ENCODE measurements around the gene DENND5A.
A peak's percentile ranks its signal among the peaks of the same experiment; 100 is the strongest.

Gene DENND5A

DNA sequence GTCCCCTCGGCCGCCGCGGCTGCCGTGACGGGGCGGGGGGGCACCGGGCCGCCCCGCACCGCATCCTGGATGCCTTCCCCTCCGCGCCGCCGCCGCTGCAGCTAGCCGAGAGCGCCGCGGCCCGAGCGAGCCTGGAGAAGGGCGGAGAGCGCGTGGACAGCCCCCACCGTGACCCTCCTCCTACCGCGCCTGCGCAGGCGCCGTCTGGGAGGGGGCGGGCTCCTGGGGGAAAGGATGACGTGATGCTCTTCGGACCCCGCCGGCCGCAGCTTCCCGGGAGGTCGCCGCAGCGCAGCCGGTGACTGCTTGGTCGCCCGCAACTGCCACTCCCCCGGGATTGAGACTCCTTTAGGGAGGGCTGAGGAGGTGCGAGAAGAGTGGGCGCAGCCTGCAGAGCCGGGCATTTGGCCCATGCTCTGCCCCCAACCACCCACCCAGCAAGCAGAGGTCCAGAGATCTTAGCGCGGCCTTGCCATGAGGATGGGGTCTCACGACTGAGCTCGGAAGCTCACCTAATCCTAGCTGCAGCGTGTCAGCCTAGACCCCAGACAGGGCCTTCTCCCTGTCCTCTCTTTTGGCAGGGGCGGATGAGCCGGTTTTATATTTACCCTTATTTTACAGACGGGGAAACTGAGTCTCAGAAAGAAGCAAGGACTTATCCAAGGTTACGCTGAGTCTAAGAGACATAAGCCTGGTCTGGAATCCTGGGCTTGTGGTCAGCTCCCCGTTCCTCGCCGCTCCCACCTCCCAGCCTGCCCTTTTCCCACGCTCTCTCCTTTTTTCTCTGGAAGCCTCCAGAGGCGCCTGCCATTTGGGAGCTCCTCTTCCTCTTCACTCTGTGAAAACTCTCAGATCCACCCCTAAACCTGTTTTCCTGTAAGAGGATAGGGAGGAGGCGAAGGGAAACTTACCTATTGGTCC lies at the start of gene DENND5A:
TSS of gene DENND5A (minus strand) at position 140 of the 921 bp plus-strand sequence. CDS start 281 bp downstream, outside the sequence.
- DNase-seq: peak; percentile 88

DNA sequence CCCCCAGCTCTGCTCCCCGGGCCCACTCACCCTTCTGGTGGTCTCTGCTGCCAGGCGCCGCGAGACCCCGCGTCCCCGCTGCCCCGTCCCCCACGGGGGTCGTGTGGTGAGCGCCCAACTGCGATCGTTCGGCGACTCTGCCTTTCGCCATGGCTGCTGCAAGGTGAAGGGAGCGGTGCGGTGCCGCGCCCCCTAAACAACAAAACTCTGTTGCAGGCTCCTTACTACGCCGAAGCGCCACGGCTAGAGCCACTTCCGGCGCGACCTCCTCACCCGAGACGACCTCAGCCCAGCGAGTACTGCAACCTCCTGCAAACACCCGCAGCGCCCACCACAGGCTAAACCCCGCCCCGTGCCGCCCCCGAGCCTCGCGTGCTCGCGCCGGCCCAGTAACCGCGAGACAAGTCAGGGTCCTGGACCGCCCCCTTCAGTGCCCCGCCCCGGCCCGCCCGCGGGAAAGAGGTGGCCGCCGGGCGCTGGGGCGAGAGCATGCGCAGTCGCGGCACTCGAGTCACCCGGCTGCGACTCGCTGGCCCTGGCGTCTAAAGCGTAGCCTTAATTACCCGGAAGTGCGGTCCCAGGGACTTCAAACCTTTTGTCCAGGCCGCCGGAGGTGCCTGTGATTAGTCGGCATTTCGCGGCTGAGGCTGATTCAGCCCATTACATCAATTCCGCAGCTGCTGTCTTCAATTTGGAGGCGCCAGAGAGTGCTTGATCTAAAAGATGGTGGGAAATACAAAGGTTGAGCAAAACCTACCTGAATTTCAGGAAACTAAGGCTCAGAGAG lies 49.3 kb upstream of the DENND5A start, which contains the start of gene TMEM41B:
TSS of gene TMEM41B (minus strand) at position 303 of the 787 bp plus-strand sequence. CDS start at position 151, 152 bp downstream.
- peak; percentile 99 for DNase-seq

DNA sequence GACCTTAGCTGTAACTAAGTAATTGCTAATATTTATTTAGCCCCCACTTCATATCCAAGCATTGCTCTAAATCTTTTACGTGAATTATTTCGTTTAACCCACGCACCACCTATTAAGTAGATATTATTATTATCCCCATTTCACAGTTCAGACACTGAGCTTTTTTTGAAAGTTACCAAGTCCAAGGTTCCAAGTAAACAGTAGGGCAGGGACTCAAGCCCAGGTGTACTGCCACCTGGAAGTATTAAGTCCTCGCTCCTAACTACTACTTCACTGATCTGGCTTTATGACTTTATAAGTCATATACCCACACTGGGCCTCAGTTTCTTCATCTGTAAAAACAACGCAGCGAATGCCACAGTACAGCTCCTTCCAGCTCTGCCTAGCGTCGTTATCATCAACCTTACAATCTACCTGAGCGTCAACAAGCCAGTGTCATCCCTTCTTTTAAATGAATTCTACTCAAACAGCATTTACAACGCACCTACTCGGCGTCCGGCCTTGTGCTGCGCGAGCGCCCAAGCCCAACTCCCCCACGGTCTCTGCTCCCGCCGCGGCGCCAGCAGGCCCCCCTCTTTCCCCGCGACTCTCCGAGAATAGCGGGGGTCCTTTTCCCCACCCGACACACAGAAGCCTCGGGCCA lies 48.6 kb upstream of the DENND5A start:
- peak; percentile 59 for DNase-seq

DNA sequence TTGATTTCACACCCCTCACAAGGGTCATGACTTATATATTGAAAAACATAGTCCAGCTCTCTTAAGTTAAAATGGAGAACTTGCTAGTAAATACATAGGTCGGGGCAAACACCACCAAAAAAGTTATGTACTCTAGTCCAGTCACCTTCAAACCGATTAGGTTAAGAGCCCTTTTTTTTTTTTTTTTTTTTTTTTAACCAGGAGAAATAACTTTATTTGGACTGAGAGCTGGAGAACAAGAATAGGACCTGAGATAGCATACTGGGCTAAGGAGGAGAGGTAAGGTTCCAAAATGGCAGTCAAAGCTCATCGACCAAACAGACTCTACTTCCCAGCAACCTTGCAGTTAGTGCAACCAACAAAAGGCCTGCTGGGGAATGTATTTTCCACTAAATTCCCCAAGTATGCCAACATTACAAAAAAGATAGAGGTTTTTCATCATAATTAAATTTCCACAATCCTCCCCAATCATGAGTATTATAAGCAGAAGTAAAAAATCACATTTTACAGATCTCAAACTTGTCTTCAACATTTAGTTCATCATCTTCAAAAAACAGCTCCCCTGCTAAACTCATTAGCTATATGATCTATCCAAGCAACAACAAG lies 45.4 kb upstream of the DENND5A start:
- DNase-seq: no peak

DNA sequence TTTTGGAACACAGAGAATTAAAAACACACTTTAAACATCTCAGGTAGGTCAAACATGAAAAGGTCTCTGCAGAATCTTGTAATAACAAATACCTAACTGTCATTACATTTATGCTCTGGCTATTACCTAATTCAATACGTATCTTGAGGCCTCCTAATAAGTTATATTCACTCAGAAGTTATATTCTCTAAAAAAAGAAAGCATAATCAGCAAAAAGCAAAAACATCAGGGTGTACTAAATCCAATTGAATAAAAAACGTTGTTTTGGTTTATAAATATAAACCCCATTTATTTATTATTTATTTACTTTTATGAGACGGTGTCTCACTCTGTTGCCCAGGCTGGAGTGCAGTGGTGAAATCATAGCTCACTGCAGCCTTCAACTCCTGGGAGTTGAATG lies 39.0 kb upstream of the DENND5A start:
- DNase-seq: no peak

DNA sequence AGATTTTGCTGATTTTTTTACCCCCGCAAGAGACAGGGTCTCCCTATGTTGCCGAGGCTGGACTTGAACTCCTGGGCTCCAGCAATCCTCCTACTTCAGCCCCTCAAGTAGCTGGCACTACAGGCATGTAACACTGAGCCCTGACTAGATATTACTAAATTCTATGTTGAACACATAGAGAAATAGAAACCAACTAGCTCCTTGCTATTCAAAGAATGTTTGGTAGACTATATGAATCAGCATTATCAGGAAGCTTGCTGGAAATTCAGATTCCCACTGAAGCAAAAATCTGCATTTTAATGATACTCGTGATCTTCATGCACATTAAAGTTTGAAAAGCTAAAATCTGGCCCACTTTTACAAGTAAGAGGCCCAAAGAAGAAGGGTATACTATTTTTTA lies 37.3 kb upstream of the DENND5A start:
- DNase-seq: no peak

DNA sequence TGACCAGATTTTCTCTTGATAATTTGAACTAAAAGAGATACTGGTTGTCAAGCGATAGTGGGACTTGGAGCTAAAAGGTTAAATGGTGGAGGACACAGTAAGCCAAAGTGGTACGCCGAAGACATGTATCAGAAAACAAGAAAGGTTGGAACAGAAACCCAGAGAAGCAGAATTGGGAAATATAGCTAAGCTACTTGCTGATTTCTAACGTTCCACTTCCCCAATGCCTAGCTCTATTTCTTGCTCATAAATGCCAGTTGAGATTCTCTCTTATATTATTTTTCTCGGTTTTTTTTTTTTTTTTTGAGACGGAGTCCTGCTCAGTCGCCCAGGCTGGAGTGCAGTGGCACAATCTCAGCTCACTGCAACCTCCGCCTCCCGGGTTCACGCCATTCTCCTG lies 36.6 kb upstream of the DENND5A start:
- DNase-seq: no peak

DNA sequence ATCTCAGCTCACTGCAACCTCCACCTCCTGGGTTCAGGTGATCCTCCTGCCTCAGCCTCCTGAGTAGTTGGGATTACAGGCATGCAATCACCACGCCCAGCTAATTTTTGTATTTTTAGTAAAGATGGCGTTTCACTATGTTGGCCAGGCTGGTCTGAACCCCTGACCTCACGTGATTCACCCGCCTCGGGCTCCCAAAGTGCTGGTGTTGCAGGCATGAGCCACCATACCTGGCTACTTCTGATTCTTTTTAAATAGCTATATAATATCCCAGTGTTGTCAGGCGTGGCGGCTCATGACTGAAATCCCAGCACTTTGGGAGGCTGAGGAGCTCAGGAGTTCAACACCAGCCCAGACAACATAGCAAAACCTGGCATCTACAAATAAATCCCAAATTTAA lies 28.5 kb upstream of the DENND5A start:
- DNase-seq: no peak

DNA sequence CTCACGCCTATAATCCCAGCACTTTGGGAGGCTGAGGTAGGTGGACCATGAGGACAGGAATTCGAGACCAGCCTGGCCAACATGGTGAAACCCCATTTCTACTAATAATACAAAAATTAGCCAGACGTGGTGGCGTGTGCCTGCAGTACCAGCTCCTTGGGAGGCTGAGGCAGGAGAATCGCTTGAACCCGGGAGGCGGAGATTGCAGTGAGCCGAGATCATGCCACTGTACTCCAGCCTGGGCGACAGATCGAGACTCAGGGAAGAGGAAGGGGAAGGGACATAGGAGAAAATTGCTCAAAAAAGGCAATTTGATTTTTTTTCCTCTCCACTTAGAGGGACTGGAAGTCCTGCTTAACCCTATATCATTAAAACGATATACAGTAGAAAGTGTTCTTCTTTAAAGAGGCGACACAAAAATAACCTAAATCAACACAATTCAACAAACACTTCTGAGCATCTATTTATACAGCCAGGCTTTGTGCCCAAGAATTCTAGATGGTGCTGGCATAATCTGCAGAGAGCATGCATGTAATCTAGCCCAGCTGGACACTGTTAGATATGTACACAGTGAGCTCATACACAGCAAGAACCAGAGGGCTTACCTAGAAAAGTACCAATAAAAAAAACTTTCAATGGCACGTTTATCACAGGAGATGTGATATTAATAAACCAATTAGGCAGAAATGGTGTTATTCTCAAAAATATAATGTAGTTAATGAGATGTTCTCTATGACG lies 20.9 kb upstream of the DENND5A start:
- DNase-seq: no peak

DNA sequence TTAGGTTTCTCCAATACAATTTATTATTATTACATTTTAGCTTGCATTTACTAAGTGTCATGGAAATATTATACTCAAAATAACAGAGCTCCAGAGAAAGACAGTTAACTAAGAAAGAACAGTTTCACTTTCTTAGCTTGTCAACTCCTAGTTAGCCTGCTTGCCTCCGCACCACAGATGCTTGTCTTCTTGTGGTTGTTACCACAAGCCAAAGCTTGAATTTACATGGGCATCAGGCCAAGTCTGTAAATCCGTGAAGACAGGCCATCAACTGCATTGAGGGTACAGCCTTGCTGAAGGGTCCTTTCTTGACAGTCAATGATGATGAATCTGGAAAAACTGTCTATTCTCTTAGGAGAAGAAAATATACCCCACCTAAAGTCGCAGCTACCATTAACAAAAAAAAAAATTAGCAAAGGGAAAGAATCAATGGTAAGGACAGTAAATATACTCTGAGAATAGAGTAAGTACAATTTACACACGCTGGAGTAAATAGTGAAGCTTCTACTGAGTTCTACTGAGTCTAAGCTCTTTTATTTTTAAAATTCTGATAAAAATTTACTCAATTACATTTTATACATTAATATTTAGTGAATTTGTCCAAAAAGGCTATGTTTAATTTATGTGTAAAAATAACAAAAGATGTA lies 15.6 kb upstream of the DENND5A start:
- DNase-seq: peak; percentile 93

DNA sequence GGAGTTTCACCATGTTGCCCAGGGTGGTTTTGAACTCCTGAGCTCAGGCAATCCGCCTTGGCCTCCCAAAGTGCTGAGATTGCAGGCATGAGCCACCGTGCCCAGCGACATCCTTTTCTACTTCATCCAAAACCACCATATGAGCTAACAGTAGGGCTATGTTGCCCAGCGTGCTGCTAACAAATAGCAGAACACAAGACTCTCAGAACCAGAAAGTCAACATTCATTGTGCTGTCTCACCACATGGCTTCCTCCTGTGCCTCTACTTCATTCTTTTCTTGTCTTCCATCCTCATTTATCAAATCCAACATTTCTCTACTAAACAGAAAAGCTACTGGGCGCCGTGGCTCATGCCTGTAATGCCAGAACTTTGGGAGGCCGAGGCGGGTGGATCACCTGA lies 12.0 kb upstream of the DENND5A start:
- DNase-seq: no peak

DNA sequence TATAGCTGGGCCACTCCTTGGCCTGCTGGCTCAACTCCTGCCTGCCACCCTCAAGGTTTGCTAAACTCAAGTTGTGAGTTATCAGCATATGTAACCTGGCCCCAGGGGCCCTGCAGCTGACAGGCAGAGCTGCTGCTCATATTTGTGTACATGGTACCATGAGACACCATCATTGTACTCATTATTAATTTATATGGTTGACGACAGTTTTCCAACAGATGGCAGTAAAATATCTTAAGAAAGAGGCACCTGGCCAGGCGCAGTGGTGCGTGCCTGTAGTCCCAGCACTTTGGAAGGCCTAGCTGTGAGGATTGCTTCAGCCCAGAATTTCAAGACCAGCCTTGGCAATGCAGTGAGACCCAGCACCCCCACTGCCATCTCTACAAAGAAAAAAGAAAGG lies 11.4 kb upstream of the DENND5A start:
- peak; percentile 39 for DNase-seq

DNA sequence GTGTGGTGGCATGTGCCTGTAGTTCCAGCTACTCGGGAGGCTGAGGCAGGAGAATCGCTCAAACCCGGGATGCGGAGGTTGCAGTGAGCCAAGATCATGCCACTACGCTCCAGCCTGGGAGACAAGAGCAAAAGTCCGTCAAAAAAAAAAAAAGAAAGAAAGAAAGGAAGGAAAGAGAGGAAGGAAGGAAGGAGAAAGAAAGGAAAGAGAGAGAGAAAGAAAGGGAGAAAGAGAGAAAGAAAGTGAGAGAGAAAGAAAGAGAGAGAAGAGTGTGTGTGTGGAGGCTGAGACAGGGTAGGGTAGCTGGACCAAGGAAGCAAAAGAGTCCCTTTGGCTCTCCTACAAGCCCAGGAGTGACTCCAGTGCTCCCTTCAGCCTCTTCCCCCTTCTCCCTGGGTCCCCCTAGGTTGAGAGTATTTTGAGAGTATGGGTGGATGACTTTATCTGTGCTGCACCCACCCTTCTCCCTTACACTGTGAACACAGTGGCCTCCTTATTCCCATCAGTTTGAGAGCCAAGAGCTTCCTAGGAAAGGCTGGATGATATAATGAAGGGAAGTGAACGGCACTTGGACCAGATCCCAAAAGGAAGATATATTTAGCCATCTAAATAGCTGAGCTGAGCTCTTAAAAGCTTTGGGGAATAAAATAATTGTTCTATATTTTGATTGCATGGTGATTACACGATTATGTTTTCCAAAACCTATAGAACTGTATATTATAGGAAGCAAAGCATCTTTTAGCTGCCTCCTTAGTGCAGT lies 9.5 kb upstream of the DENND5A start:
- DNase-seq: no peak

DNA sequence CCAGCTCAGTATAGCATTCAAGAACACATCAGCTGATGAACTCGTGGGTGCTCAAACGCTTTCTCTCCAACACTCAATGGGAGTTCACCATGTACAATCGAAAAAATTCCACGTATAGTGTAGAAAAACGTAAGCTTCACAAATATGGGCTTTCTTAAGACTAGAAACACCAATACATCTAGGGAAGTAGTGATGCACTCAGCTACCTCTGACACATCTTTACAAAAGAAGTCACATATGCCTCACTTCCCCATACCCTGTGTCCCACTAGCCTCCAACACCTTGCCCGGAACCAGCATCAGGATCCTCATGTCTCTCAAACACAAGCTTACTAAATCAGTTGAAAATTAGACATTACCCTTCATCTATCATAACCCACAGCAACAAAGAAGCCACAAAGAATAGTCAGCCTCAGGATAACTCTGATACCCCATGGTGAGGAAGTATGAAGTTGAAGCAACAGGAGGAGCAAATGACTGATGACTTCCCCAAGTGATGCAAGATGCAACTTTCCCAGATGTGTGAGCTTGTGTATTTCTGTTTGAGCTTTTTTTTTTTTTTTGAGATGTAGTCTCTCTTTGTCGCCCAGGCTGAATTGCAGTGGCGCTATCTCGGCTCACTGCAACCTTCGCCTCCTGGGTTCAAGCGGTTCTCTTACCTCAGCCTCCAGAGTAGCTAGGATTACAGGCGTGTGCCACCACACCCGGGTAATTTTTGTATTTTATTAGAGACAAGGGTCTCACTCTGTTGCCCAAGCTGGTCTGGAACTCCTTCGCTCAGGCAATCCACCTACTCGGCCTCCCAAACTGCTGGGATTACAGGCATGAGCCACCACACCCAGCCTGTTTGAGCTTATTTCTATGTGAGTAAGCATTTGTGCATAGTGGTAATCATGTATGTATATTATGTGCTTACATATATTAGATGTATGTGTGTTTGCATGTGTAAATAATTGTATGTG lies 8.5 kb upstream of the DENND5A start:
- peak; percentile 32 for DNase-seq

DNA sequence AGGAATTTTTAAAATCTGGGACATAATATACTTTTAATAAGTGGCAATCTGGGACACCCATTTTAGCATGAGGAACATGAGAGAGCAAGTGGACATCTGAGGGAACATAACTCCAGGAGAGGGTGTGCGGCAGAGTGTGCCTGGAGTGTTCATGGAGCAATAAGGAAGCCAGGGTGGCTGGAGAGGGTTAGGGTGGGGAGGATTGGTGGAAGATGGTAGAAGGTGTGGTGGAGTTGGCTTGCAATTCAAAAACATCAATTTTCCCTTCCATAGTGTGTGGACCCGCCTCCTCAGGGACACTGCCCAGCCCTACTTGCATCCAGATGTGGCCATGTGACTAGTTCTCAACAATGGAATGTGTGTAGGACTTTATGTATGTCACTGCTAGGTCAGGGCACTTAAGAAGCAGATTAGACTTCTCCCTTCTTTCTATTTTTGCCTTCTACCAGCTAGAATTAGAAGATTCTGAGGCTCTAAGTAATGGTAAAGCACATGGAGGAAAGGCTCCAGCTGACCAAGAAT lies 4.4 kb upstream of the DENND5A start:
- DNase-seq: no peak

DNA sequence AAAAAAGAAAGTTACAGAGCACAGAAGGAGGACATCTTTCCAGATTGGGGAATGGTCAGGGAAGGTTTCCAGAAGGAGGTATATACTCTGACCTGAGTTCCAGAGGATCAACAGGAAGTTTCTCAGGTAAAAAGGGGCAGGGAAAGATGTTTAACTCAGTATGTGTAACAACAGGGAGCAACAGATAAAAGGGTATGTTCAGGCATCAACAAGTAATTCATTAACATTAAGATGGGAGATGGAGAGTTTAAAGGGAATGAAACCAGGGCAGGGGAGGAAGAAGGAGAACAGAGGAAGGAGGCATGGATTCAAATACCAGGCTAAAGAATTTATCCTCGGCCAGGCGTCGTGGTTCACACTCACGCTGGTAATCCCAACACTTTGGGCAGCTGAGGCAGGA lies 2.5 kb upstream of the DENND5A start:
- DNase-seq: no peak

DNA sequence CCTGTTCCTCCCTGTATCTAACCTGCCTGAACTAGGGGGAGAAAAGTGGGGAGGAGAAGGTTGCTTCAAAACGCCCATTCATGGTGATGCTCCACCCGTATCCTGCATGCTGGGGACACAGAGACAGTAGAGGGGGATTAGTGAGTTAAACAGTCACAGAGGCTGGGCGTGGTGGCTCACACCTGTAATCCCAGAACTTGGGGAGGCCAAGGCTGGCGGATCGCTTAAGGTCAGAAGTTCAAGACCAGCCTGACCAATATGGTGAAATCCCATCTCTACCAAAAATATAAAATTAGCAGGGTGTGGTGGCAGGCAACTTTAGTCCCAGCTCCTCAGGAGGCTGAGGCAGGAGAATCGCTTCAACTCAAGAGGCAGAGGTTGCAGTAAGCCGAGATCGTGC lies 1.8 kb upstream of the DENND5A start:
- no peak for DNase-seq

DNA sequence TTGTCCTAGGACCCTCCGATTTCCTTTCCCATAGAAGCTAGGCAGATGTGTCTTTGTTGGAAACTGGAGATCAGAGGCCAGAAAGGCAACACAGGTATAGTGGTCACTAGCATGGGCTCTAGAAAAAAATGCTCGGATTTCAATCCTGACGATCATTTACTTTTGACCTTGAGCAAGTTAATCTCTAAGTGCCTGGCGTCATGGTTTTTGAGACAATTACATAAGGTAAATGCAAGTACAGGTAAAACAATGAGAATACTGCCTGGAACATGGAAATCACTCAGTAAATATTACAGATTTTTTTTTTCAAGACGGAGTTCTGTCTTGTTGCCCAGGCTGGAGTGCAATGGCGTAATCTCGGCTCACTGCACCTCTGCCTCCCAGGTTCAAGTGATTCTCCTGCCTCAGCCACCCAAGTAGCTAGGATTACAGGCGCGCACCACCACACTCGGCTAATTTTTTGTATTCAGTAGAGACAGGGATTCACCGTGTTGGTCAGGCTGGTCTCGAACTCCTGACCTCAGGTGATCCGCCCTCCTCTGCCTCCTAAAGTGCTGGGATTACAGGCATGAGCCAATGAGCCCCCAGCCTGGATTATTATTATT lies 1.1 kb upstream of the DENND5A start:
- no peak for DNase-seq

All from OCI-M1 (cell line).